ENCODE results near the gene RHNO1.

RHNO1 gene

DNA sequence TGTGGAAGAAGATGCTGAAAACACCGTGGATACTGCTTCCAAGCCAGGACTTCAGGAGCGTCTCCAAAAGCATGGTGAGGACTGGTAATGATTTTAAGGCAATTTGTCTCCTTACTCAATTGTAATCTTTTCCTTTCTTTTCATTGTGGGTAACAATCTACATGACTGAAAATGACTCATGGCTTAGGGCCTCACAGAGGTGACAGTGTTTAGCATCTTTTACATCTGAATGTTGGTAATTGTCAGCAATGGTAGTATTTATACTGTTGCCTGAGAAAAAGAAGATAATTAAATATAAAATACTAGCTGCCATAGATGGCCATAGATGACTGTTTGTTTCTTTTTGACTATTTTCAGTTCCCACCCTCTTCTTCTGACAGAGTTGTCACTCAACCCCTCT, 45.3 kb downstream of the RHNO1 start:
- Mint-ChIP-seq H3K4me3 (no peak overlapping the region), H3K4me1 (peaks cover 6% of the 10 kb centered on the region), H3K27ac (no peak overlapping the region), H3K9me3 (no peaks in the 10 kb centered on the region), H3K36me3 (peaks cover 53% of the 10 kb centered on the region)
- DNase-seq (ENCODE audit: low spot score in 2 of 2) (no peak), ATAC-seq (peak; percentile 48)

DNA sequence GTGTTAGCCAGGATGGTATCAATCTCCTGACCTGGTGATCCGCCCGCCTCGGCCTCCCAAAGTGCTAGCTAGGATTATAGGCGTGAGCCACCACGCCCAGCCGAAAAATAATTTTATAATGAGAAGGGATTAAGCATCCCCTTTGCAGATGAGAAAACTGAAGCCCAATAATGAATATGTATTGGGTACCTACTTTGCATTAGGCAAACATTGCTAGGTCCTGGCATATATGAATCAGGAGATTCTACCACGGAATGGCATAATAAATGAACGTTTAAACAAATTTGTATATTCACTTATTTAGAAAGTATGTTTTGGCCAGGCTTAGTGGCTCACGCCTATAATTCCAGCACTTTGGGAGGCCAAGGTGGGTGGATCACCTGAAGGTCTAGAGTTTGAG, 46.0 kb downstream of the RHNO1 start:
- ATAC-seq (no peak), DNase-seq (ENCODE audit: low spot score in 2 of 2) (no peak)
- H3K27ac Mint-ChIP-seq: no peak overlapping the region
- no peak overlapping the region for H3K4me3 Mint-ChIP-seq
- H3K4me1 Mint-ChIP-seq: peaks cover 6% of the 10 kb centered on the region
- H3K36me3 Mint-ChIP-seq: peaks cover 59% of the 10 kb centered on the region
- H3K9me3 Mint-ChIP-seq: no peaks in the 10 kb centered on the region

DNA sequence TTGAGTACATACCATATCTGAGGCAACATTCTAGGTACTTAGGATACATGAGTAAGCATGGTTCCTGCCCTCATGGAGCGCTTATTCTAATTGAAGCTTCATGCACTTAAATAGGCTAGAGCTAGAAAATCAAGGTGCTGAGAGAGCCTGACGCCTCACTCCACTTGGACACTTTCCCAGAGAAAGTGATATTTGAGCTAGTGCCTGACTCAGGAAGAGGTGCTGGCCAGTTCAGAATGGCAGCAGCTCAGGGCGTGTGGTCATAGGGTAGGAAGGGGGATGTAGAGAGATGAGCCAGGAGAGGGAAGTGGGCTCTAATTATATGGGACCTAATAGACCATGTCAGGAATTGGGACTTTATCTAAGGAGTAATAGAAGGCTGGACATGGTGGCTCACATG, 47.0 kb downstream of the RHNO1 start:
- Mint-ChIP-seq H3K9me3 (no peaks in the 10 kb centered on the region), H3K27ac (peak overlapping the region; percentile 63), H3K36me3 (peaks cover 60% of the 10 kb centered on the region)

DNA sequence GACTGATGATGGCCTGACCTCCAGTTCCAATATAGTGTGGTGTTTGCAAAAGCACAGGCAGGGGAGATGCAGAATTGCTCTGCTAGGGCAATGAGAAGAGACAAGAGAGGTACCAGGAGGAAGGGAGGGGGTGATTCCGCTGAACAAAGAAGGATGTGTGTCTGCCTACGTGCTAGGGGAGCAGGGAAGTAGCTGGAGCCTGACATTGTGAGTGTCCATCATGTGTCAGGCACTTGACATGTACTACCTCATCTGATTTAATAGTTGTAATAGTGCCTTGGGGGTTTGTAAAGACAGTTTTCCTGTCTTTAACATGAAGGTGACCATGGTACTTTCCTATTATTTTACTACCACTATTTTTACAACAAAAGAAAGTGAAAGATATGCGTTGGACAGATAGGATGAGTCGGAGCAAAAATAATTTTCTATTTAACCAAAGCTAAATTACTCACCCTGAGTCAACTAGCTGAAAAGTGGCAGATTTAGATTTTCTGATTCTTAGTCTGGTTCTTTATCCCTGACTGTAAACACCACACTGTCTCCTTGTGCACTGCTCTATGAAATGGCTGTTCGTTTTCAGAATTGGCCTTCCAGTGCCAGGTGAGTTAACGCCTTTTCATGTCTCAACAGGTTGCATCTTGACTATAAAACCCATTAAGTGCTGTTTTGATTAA, 48.4 kb downstream of the RHNO1 start:
- H3K4me1 Mint-ChIP-seq: peaks cover 6% of the 10 kb centered on the region
- no peak overlapping the region for H3K27ac Mint-ChIP-seq
- no peak overlapping the region for H3K4me3 Mint-ChIP-seq
- H3K36me3 Mint-ChIP-seq: peaks cover 69% of the 10 kb centered on the region
- ATAC-seq: peak; percentile 79
- no peak for DNase-seq (ENCODE audit: low spot score in 2 of 2)
- no peaks in the 10 kb centered on the region for H3K9me3 Mint-ChIP-seq

More for the DNA sequence above, 47.0 kb downstream of the RHNO1 start:
- Mint-ChIP-seq H3K4me1 (peaks cover 6% of the 10 kb centered on the region), H3K4me3 (no peak overlapping the region)
- ATAC-seq (no peak), DNase-seq (ENCODE audit: low spot score in 2 of 2) (no peak)

DNA sequence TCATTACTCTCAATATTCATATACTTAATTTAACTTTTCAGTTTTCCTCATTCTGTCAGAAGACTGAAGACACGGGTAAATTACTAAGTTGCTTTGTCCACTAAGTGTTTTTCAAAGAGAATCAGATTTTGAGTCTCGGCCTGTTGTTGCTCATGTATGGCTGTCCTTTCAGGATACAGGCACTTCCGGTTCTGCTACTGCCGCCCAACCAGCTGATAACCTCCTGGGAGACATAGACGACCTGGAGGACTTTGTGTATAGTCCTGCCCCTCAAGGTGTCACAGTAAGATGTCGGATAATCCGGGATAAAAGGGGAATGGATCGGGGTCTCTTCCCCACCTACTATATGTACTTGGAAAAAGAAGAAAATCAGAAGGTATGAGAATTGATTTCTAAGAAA, 53.8 kb downstream of the RHNO1 start:
- Mint-ChIP-seq H3K4me1 (no peaks in the 10 kb centered on the region), H3K9me3 (no peaks in the 10 kb centered on the region), H3K27ac (no peak overlapping the region), H3K4me3 (no peak overlapping the region), H3K36me3 (peaks cover 75% of the 10 kb centered on the region)
- no peak for DNase-seq (ENCODE audit: low spot score in 2 of 2)
- ATAC-seq: no peak

DNA sequence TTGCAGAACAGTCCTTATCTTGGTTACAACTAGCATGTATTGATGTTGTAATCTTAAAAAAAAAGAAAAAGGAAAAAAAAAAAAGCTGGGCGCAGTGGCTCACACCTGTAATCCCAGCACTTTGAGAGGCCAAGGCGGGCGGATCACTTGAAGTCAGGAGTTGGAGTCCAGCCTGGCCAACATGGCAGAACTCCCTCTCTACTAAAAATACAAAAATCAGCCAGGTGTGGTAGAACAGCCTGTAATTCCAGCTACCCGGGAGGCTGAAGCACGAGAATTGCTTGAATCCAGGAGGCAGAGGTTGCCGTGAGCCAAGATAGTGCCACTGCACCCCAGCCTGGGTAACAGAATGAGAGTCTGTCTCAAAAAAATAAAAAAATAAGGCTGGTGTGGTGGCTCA, 56.6 kb downstream of the RHNO1 start:
- DNase-seq (ENCODE audit: low spot score in 2 of 2): no peak
- Mint-ChIP-seq H3K36me3 (peaks cover 67% of the 10 kb centered on the region), H3K27ac (no peak overlapping the region), H3K4me1 (no peaks in the 10 kb centered on the region), H3K9me3 (no peaks in the 10 kb centered on the region), H3K4me3 (no peak overlapping the region)
- no peak for ATAC-seq

DNA sequence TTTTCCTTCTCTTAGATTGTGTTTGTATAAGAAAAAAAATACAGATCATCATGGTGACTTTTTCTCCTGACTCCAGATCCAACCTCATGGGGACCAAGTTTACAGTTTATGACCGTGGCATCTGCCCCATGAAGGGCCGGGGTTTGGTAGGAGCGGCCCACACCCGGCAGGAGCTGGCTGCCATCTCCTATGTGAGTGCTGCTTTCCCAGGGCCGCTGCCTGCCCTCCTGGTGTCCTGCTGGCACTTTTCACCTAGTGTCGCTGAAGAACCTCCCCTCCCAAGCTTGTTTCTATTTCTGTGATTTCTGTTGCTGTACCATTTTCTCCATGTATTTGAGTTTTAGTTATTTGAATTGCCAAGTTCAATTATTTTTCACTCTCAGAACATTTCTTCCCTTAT, 57.3 kb downstream of the RHNO1 start:
- Mint-ChIP-seq H3K9me3 (no peaks in the 10 kb centered on the region), H3K4me1 (no peaks in the 10 kb centered on the region), H3K36me3 (peaks cover 75% of the 10 kb centered on the region), H3K4me3 (no peak overlapping the region), H3K27ac (no peak overlapping the region)
- DNase-seq (ENCODE audit: low spot score in 2 of 2) (no peak), ATAC-seq (no peak)

DNA sequence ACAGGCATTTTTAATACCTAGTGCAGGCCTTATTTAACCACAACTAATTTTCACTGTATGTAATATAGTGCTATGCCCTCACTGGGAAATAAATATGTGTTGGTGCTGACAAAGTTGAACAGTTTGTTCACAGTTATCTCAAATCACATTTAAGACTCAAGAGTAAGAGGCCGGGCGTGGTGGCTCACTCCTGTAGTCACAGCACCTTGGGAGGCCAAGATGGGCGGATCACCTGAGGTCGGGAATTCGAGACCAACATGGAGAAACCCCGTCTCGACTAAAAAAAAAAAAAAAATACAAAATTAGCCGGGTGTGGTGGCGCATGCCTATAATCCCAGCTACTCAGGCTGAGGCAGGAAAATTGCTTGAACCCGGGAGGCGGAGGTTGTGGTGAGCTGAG, 59.3 kb downstream of the RHNO1 start:
- Mint-ChIP-seq H3K9me3 (no peaks in the 10 kb centered on the region), H3K27ac (no peak overlapping the region), H3K4me1 (no peaks in the 10 kb centered on the region), H3K36me3 (peaks cover 65% of the 10 kb centered on the region), H3K4me3 (no peak overlapping the region)
- ATAC-seq (no peak), DNase-seq (ENCODE audit: low spot score in 2 of 2) (no peak)

DNA sequence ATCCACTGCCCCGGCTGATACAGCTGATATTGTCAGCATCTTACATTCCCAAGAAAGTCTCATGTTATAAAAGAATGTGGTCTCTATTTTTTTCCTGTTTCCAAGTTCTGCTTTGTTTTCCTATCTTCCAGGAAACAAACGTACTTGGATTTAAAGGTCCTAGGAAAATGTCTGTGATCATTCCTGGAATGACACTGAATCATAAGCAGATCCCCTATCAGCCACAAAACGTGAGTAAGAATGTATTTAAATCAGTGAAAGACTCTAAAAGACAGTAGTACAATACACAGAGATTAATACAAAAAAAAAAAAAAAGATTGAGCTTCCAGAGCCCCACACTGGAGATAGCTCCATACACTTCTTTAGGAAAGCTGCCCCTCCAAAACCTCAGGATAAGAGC, 60.5 kb downstream of the RHNO1 start:
- no peak overlapping the region for H3K4me3 Mint-ChIP-seq

More for the DNA sequence above, 60.5 kb downstream of the RHNO1 start:
- Mint-ChIP-seq H3K27ac (no peak overlapping the region), H3K9me3 (no peaks in the 10 kb centered on the region), H3K36me3 (peaks cover 56% of the 10 kb centered on the region), H3K4me1 (no peaks in the 10 kb centered on the region)
- no peak for ATAC-seq
- DNase-seq (ENCODE audit: low spot score in 2 of 2): no peak
